HG02981 (cell line): ENCODE data around the gene GABRA4.

ENCODE experiments used
- ATAC-seq: cut with Tn5 transposase; IDR thresholded peaks from one replicate; pipeline ENCODE4 v1.9.1; 2021; ENCODE audit warnings: mild to moderate bottlenecking, moderate library complexity; ENCODE audit not compliant: unreplicated experiment

GABRA4 gene

GRCh38 chr4:46933686-46934085, 59.7 kb downstream of the GABRA4 start:
- ATAC-seq = no peak

- ATAC-seq = peak; percentile 59
These were observed 61.4 kb downstream of the GABRA4 start for GRCh38 chr4:46931981-46932380.

GRCh38 chr4:46930891-46931290, 62.5 kb downstream of the GABRA4 start:
- no peak for ATAC-seq

- no peak for ATAC-seq
These were observed 66.2 kb downstream of the GABRA4 start for GRCh38 chr4:46927201-46927600.

- ATAC-seq = no peak
These were observed 68.4 kb downstream of the GABRA4 start for GRCh38 chr4:46924789-46925529.

GRCh38 chr4:46922205-46922604, 71.2 kb downstream of the GABRA4 start:
- no peak for ATAC-seq

GRCh38 chr4:46909078-46909477, 84.3 kb downstream of the GABRA4 start, which contains the start of gene COX7B2:
Gene COX7B2 (minus strand): TSS chr4:46909245. CDS start chr4:46735192, 174,053 bp downstream.
- no peak for ATAC-seq

- ATAC-seq = no peak
These were observed 85.2 kb downstream of the GABRA4 start for GRCh38 chr4:46908148-46908547.

GRCh38 chr4:46900082-46900481, 93.3 kb downstream of the GABRA4 start:
- ATAC-seq = no peak

- ATAC-seq = no peak
These were observed 98.6 kb downstream of the GABRA4 start for GRCh38 chr4:46894826-46895225.

- no peak for ATAC-seq
These were observed 103.3 kb downstream of the GABRA4 start for GRCh38 chr4:46890056-46890455.

- no peak for ATAC-seq
These were observed 104.0 kb downstream of the GABRA4 start for GRCh38 chr4:46889410-46889809.

- ATAC-seq = no peak
These were observed 106.7 kb downstream of the GABRA4 start for GRCh38 chr4:46886711-46887110.

GRCh38 chr4:46878641-46879040, 114.7 kb downstream of the GABRA4 start:
- ATAC-seq = no peak

GRCh38 chr4:46874811-46875210, 118.6 kb downstream of the GABRA4 start:
- no peak for ATAC-seq

GRCh38 chr4:46870411-46870810, 123.0 kb downstream of the GABRA4 start:
- no peak for ATAC-seq
